Ovary (tissue), 9 donors: ENCODE results near the gene DQX1. TPM values are rescaled to one million over a fixed set of nuclear protein-coding genes. Genes with fewer than 3 reads are reported as not detected.

Source experiments
- DNase-seq, 5 donors: peaks; one replicate each; pipeline ENCODE4 v3.0.0-alpha.2; 2019 to 2020
- H3K27ac ChIP-seq, 2 donors: fragments of 200-600 bp; one replicate each; pipeline versions ENCODE4 v1.5.1 to v1.8.0; 2019 to 2022
- H3K27me3 ChIP-seq: fragments of 200-600 bp; one replicate; pipeline ENCODE4 v1.8.0; 2022
- H3K36me3 ChIP-seq: fragments of 200-600 bp; sonication (generic); one replicate; pipeline ENCODE4 v1.5.1; 2019
- H3K4me1 ChIP-seq: one replicate; pipeline ENCODE4 v1.8.1; 2013; ENCODE audit warnings: mild to moderate bottlenecking, moderate library complexity; ENCODE audit not compliant: insufficient read depth
- H3K4me3 ChIP-seq: fragments of 200-600 bp; sonication (generic); one replicate; pipeline ENCODE4 v1.5.1; 2017
- H3K9me3 ChIP-seq, 2 donors: fragments of 200-600 bp in 1 of 2; sonication (generic) in 1 of 2; one replicate each; pipeline versions ENCODE4 v1.5.1 to v1.8.1; 2013 to 2019; ENCODE audit warnings: mild to moderate bottlenecking in 1 of 2, moderate library complexity in 1 of 2
- CTCF ChIP-seq, 3 donors: fragments of 450-650 bp in 2 of 3; fragments of 200-600 bp in 1 of 3; IDR thresholded peaks; one replicate each; pipeline versions ENCODE4 v1.5.1 to v1.8.0; 2016 to 2022; ENCODE audit warnings: antibody characterized with exemption in 3 of 3, mild to moderate bottlenecking in 1 of 3
- EP300 ChIP-seq: sonication (generic); formaldehyde crosslinking; IDR thresholded peaks from one replicate; pipeline ENCODE4 v1.6.1; 2017; ENCODE audit warnings: antibody characterized with exemption
- POLR2A ChIP-seq: fragments of 450-650 bp; IDR thresholded peaks from one replicate; pipeline ENCODE4 v1.6.1; 2017; ENCODE audit warnings: antibody characterized with exemption, mild to moderate bottlenecking, moderate library complexity
- WGBS, 3 donors: extraction: QIAGEN DNeasy Blood & Tissue Kit in 1 of 3; methylation state at CpG; one replicate each; pipeline versions ENCODE4 v1.1.5 to v1.1.7; 2013 to 2017; 5-methylcytosine and 5-hydroxymethylcytosine counted together
- intact Hi-C, 4 donors: fragments of 100-400 bp; cut with DNase I; formaldehyde crosslinking; loops; one replicate each; pipeline versions ENCODE4 v1.11.0 to v1.15.1; 2022 to 2023
- polyA plus RNA-seq, 2 donors: library from polyadenylated mRNA; stranded (reverse); fragments of 200-250 nt in 1 of 2; fragments of 350-450 nt in 1 of 2; fragmentation: Illumina TruSeq in 1 of 2; extraction: RNeasy Lipid Tissue Mini Kit (QIAGEN cat#74804) in 1 of 2; gene quantifications; one replicate each; pipeline ENCODE4 v1.2.3, GENCODE V29; 2013 to 2014
- total RNA-seq, 7 donors: library from RNA; depleted of rRNA in 2 of 7; stranded (reverse); fragments of >200 nt in 2 of 7; fragmentation: NEBNext Ultra II Directional in 3 of 7; extraction: Animal tissue kit (Norgen Biotek cat#: 25700) in 3 of 7; gene quantifications; one replicate each; pipeline versions ENCODE4 v1.1.0 to v1.2.4, GENCODE V29; 2016 to 2023
- donor health status: DM: no; HTN: no; CAD: no; lungs with moderate emphysema.
- donor health status: DM: no; HTN: no; CAD: no.
- donor health status: Bipolar disorder and iron deficiency.
- donor health status: DM: yes; HTN: yes; CAD: no.
- donor health status: DM: no; HTN: no; CAD: no.
- donor health status: DM: yes; HTN: yes; CAD: no.

Gene DQX1
- total and polyA plus RNA-seq, 9 donors, result 0.06 to 1.1 (median 0.22) TPM; not detected in 5

DNA sequence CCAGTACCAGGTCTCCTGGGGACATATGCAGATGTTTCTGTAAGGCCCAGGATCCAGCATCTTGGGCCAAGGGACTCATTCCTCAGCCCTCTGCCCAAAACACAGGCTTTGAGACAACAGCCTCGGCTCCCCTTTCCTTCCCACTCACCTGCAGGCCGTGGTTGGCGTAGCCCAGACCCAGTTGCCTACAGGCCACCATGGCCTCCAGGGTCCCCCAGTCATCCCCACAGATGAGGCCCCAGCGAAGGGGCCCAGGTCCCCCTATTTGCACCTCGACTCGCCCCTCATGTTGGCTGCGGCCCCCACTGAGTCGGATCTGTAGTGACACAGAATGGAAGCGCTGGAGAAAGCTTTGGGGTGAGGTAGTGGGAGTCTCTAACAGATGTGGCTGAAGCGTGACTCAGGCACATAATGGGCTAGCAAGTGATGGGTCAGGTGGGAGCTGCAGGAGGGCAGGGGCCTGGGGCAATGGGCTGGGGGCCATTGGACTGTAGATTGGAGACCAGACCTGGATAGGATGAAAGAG lies 9.5 kb upstream of the DQX1 start:
- intact Hi-C loops, result no loop called here
- H3K9me3 ChIP-seq, result no peaks in the 10 kb centered on the region

DNA sequence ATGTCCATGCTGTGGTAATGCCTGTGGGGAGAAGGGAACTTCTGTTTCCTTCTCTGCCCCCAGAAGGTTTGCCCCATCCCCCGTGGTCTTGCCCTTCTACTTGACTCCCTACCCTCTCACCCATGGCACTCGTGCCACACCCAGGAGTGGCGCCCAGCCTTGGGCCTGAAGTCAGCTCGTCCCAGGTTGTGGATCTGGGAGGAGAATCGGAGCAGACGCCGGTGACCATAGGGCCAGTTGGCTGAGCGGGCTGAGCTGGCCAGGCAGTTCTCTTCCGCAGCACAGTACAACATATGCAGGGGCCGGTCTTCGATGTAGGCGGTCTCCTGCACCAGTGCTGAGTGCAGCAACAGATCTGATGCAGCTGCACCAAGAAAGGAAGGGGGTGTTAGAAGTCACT lies 8.4 kb upstream of the DQX1 start:
- Histone ChIP-seq H3K4me1 (peaks cover 7% of the 10 kb centered on the region), H3K27me3 (no peaks in the 10 kb centered on the region), H3K4me3 (no peak overlapping the region), H3K27ac (no peak overlapping the region), H3K9me3 (no peaks in the 10 kb centered on the region), H3K36me3 (no peaks in the 10 kb centered on the region)
- no peak for DNase-seq
- intact Hi-C loops, result loop anchor here in 1 of 4 donors (5.0 kb wide), 1 partner anchor 52 kb away; the partner anchor contains the start of genes CCDC142 and TTC31
- TF ChIP-seq POLR2A (no peak), CTCF (IDR thresholded peaks at IDR 0.05) (no peak), EP300 (no peak)
- WGBS, 3 donors, result 76 to 84% (median 80%) methylated on average over 12 of the region's 12 CpGs

More for the DNA sequence above, 9.5 kb upstream of the DQX1 start:
- 81 to 90% (median 90%) methylated on average over 10 of the region's 10 CpGs for WGBS, 3 donors
- H3K4me1 ChIP-seq, result peaks cover 5% of the 10 kb centered on the region
- no peaks in the 10 kb centered on the region for H3K36me3 ChIP-seq
- H3K27ac ChIP-seq, result no peak overlapping the region
- no peak overlapping the region for H3K4me3 ChIP-seq
- H3K27me3 ChIP-seq, result no peaks in the 10 kb centered on the region
- no peak for DNase-seq
- TF ChIP-seq CTCF (IDR thresholded peaks at IDR 0.05) (no peak), POLR2A (no peak), EP300 (no peak)

- DNase-seq, result no peak
- no peak overlapping the region for H3K4me3 ChIP-seq
- TF ChIP-seq CTCF (IDR thresholded peaks at IDR 0.05), result no peak
- TF ChIP-seq POLR2A, result no peak
- peaks cover 12% of the 10 kb centered on the region for H3K4me1 ChIP-seq
- no peaks in the 10 kb centered on the region for H3K9me3 ChIP-seq
- H3K27me3 ChIP-seq, result no peaks in the 10 kb centered on the region
- H3K36me3 ChIP-seq, result no peaks in the 10 kb centered on the region
- intact Hi-C loops, result loop anchor here in 1 of 4 donors (5.0 kb wide), 1 partner anchor 51 kb away; the partner anchor contains the start of genes CCDC142 and TTC31
- WGBS, 3 donors, result 66 to 75% (median 72%) methylated on average over 4 of the region's 4 CpGs
- no peak overlapping the region for H3K27ac ChIP-seq
Observed at GRCh38 chr2:74533464-74533863, 7.4 kb upstream of the DQX1 start.

DNA sequence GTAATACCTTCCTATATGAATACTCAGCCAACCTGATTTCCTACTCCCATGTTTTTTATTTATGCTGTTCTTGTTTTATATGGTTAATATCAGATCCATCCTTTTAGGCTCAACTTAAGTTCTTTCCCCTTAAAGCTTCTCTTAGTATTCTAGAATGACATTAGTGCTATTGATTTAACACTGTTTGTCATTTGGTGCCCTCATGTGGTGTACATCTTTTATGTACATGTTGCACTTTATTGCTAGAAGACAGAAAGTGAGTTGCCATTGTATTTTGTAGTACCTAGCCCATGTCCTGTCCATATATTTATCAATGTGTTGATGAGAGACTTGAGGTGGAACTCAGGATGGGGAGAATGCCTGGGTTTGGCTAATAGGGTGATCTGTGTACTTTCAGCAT lies 6.2 kb upstream of the DQX1 start:
- no peaks in the 10 kb centered on the region for H3K9me3 ChIP-seq
- intact Hi-C loops, result loop anchor here in 1 of 4 donors (5.0 kb wide), 1 partner anchor 50 kb away; the partner anchor contains the start of genes CCDC142 and TTC31
- DNase-seq, result no peak
- no peak overlapping the region for H3K4me3 ChIP-seq
- no peaks in the 10 kb centered on the region for H3K36me3 ChIP-seq
- H3K27ac ChIP-seq, result no peak overlapping the region
- TF ChIP-seq POLR2A (no peak), CTCF (IDR thresholded peaks at IDR 0.05) (no peak), EP300 (no peak)
- H3K4me1 ChIP-seq, result peaks cover 13% of the 10 kb centered on the region
- no peaks in the 10 kb centered on the region for H3K27me3 ChIP-seq
